ENCODE data around the gene KLHL26.

DNA sequence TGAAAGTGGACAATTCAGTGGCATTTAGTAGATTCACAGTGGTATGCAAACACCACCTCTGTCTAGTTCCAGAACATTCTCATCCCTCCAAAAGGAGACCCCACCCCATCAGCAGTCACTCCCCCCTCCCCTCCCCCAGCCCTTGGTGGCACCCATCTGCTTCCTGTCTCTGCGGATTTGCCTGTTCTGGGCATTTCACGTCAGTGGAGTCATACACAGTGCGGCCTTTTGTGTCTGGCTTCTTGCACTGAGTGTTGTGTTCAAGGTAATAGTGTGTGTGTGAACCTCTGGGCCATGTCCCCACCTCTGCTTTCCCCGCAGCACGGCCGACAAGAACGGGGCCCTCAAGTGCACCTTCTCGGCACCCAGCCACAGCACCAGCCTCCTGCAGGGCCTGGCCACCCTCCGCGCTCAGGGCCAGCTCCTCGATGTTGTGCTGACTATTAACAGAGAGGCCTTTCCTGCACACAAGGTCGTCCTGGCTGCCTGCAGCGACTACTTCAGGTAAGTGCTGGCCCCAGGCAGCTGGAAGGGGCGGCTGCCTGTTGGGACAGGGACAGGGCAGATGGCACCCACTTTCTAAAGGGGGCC, 27.2 kb downstream of the KLHL26 start:
- TF ChIP-seq POLR2A (IDR thresholded peaks at IDR 0.05; ENCODE audit: low read length): no peak
- TF ChIP-seq GATA1 (IDR thresholded peaks at IDR 0.05; ENCODE audit: low read depth, low read length): no peak

Measured in erythroblast (primary cell).